Activated T-cell treated with anti-CD3 and anti-CD28 coated beads, Interleukin-2, amount 50 U/mL, for 4 hours (primary cell): ENCODE data around the gene CDC14B. TPM values are rescaled to one million over a fixed set of nuclear protein-coding genes. Genes with fewer than 3 reads are reported as not detected.
"Not testable (repeated sequence)": the region's sequence is repeated elsewhere in the genome, so short reads cannot be mapped to it uniquely, and the experiment has no call there.

Experiments used
- ATAC-seq, 2 donors: fragments of 200-7000 bp; cut with Tn5 transposase; one replicate each; pipeline ENCODE4 v1.10.0; 2021
- DNase-seq: peaks from one replicate; pipeline ENCODE4 v3.0.0-alpha.2; 2020
- H3K27me3 Mint-ChIP-seq: one replicate; pipeline ENCODE4 v1.8.0; 2021; ENCODE audit warnings: low read depth, mixed read lengths
- H3K36me3 Mint-ChIP-seq: one replicate; pipeline ENCODE4 v1.8.0; 2022; ENCODE audit warnings: mixed read lengths; ENCODE audit not compliant: insufficient read depth
- H3K4me1 Mint-ChIP-seq: one replicate; pipeline ENCODE4 v1.8.0; 2021; ENCODE audit warnings: low read depth, mixed read lengths
- H3K4me3 Mint-ChIP-seq: one replicate; pipeline ENCODE4 v1.8.0; 2021; ENCODE audit warnings: mild to moderate bottlenecking, moderate library complexity, mixed read lengths
- H3K9me3 Mint-ChIP-seq: one replicate; pipeline ENCODE4 v1.8.0; 2021; ENCODE audit warnings: mixed read lengths
- total RNA-seq, 3 donors: library from RNA; stranded (reverse); gene quantifications; one replicate each; pipeline ENCODE4 v1.2.1, GENCODE V29; 2021

CDC14B gene
- 1 to 10 TPM; 1.7 to 2.9 (median 2.5) TPM for total RNA-seq

DNA sequence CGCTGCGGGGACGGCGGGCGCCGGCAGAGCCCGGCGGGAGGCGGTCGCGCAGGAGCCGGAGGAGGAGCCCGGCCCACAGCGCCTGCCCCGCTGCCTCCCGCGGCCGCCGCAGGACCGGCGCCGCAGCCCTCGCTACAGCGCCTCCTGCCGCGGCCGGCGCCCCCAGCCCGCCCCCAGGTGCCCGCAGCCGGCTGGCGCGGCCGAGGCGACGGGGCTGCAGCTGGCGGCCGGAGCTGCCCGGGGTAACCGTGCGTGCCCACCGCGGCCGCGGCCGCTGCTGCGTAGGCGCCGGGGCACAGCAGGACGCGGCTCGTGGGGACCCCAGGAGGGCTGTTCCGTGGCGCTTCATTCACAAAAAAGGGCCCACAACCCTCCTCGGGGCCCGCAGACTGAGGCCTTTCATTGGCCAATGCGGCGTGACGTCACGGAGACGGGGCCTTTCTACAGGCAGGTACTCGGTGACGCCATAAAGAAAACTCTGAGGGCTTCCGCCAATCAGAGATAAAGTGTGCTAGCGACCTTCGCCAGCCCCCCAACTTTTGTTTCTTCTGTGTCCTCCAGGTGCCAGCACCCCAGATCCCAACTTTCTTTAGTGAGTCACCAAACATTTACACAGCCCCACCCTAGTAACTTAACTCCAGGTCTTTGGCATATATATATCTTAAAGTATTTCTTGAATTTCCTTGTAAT lies at the start of gene CDC14B:
Gene CDC14B (minus strand): TSS at position 353 of the 690 bp plus-strand sequence. CDS start 465 bp downstream, outside the sequence.
- ATAC-seq: peak; percentile 89 to 91
- peak; percentile 72 for DNase-seq
- Mint-ChIP-seq H3K4me3 (peak within 1 kb of the TSS; percentile 74), H3K36me3 (no peaks in the 10 kb centered on the region), H3K4me1 (peaks cover 4% of the 10 kb centered on the region), H3K9me3 (no peaks in the 10 kb centered on the region), H3K27me3 (peaks cover 59% of the 10 kb centered on the region)

DNA sequence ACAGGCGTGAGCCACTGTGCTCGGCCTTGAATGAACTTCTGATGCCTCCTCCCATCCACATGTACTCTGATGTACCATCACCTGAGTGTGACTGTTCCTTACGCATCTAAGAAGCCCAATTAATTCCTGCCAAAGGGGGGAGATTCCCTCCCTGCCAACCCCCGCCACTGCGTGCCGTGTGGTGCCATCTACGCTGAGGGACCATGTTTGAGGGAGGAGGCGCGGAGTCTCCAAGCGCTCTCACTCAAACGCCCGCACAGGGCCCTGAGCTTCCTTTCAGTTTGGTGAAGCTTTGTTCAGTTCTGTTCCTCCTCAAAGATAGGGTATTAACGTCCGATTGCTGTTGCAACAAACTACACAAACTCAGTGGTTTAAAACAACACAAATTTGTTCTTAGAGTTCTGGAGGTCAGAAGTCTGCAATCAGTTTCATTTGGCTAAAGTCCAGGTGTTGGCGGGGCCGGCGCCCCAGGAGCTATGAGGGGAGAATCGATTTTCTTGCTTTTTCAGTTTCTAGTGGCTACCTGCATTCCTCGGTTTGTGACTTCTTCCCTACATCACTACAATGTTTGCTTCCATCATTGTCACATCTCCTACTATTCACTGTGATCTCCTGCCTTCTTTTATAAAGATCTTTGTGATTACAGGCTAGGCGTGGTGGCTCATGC lies 49.4 kb upstream of the CDC14B start:
- Mint-ChIP-seq H3K27me3 (peaks cover 15% of the 10 kb centered on the region), H3K36me3 (no peaks in the 10 kb centered on the region), H3K9me3 (no peaks in the 10 kb centered on the region), H3K4me3 (no peak overlapping the region), H3K4me1 (no peaks in the 10 kb centered on the region)
- DNase-seq (no peak), ATAC-seq (no peak)

DNA sequence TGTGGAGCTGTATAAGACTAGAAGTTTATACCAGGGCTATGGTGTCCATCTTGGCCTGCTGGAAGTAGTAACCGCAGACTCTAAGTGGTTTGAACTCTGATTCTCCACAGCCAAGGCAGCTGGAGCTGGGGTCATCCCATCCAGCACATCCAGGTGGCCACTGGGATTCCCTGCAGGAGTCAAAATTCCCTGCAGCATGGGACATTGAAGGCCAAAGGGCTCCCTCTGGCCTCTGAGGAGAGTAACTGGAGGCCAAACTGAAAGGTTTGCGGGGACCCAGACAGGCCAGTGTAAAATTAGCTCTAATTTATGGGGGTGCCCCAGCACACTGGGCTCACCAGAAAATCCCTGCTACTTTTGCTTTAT lies 47.7 kb upstream of the CDC14B start:
- Mint-ChIP-seq H3K4me3 (no peak overlapping the region), H3K9me3 (no peaks in the 10 kb centered on the region), H3K36me3 (no peaks in the 10 kb centered on the region), H3K27me3 (peaks cover 8% of the 10 kb centered on the region), H3K4me1 (no peaks in the 10 kb centered on the region)
- ATAC-seq (no peak), DNase-seq (no peak)

DNA sequence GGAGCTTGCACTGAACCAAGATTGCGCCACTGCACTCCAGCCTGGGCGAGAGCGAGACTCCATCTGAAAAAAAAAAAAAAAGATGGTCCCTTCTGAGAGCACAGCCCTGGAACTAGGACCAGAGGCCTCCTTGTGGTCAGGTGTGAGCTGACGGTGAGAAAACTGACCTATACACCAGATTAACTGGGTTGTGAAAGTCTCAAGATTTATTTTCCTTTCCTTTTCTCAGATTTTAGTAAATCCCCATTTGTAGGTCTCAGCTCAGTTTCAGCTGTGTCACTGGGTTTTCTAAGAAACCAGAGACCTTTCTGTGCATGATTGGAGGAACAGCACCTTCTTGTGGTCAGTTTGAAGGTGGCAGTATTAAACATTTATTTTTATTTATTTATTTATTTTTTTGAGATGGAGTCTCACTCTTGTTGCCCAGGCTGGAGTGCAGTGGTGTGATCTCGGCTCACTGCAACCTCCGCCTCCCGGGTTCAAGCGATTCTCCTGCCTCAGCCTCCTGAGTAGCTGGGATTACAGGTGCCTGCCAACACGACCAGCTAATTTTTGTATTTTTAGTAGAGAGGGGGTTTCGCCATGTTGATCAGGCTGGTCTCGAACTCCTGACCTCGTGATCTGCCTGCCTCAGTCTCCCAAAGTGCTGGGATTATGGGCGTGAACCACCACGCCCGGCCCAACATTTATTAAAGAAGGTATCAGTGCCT lies 47.2 kb upstream of the CDC14B start:
- H3K27me3 Mint-ChIP-seq, H3K9me3 Mint-ChIP-seq, H3K36me3 Mint-ChIP-seq, H3K4me3 Mint-ChIP-seq, ATAC-seq, H3K4me1 Mint-ChIP-seq, DNase-seq: not testable (repeated sequence)

DNA sequence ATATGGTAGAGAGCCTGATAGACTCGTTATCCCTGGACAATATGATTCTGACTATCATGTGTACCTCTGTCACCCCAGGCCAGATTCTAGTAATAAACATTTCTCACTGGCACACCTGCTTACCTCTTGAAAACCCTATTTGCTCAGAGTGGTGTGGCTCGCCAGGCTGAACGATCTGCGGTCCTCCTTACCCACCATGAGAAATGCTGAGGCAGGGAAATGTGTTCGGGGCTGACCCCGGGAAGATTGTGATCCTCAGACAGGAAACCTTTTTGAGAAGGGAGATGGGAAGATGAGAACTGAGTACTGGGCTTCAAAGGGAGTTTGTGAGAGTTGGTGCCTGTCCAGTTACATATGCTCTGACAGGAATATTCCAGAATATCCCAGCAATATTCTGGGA lies 46.1 kb upstream of the CDC14B start:
- ATAC-seq: no peak
- no peak overlapping the region for H3K4me3 Mint-ChIP-seq
- no peaks in the 10 kb centered on the region for H3K4me1 Mint-ChIP-seq
- peaks cover 6% of the 10 kb centered on the region for H3K27me3 Mint-ChIP-seq
- no peak for DNase-seq
- H3K9me3 Mint-ChIP-seq: no peaks in the 10 kb centered on the region
- no peaks in the 10 kb centered on the region for H3K36me3 Mint-ChIP-seq

DNA sequence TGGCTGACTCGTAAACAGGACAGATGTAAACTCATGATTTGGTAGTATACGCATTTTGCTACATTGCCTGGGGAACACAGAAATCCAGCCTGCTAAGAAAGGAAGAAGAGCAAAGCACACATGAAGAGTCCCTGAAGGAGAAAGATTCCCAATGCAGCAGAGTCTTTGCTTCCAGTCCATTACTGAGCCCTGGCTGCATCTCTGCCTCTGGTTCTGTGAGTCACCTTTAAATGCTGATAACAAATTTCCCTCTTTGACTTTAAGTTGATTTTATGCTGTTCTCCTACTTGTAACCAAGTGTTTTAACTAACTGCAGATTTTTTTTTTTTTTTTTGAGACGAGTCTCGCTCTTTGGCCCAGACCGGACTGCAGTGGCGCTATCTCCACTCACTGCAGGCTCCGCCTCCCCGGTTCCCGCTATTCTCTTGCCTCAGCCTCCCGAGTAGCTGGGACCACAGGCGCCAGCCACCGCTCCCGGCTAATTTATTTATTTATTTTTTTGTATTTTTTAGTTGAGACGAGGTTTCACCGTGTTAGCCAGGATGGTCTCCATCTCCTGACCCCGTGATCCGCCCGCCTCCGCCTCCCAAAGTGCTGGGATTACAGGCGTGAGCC lies 44.0 kb upstream of the CDC14B start:
- peaks cover 4% of the 10 kb centered on the region for H3K27me3 Mint-ChIP-seq
- H3K36me3 Mint-ChIP-seq: no peaks in the 10 kb centered on the region
- DNase-seq: no peak
- no peaks in the 10 kb centered on the region for H3K4me1 Mint-ChIP-seq
- no peak overlapping the region for H3K4me3 Mint-ChIP-seq
- ATAC-seq: no peak
- H3K9me3 Mint-ChIP-seq: no peaks in the 10 kb centered on the region

DNA sequence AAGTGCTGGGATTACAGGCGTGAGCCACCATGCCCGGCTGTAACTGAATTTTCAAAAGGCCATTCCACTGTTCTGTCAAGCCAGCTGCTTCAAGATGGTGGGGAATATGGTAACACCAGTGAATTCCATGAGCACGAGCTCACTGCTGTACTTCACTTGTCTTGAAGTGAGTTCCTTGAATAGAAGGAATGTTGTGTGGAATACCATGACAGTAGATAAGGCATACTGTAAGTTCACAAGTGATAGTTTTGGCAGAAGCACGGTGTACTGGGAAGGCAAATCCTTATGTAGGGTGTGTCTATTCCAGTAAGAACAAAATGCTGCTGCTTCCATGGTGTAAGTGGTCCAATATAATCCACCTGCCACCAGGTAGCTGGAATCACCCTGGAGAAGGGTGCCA lies 42.1 kb upstream of the CDC14B start:
- no peaks in the 10 kb centered on the region for H3K9me3 Mint-ChIP-seq
- no peaks in the 10 kb centered on the region for H3K36me3 Mint-ChIP-seq
- peaks cover 2% of the 10 kb centered on the region for H3K4me1 Mint-ChIP-seq
- H3K27me3 Mint-ChIP-seq: peaks cover 4% of the 10 kb centered on the region
- ATAC-seq: no peak
- H3K4me3 Mint-ChIP-seq: no peak overlapping the region
- no peak for DNase-seq

DNA sequence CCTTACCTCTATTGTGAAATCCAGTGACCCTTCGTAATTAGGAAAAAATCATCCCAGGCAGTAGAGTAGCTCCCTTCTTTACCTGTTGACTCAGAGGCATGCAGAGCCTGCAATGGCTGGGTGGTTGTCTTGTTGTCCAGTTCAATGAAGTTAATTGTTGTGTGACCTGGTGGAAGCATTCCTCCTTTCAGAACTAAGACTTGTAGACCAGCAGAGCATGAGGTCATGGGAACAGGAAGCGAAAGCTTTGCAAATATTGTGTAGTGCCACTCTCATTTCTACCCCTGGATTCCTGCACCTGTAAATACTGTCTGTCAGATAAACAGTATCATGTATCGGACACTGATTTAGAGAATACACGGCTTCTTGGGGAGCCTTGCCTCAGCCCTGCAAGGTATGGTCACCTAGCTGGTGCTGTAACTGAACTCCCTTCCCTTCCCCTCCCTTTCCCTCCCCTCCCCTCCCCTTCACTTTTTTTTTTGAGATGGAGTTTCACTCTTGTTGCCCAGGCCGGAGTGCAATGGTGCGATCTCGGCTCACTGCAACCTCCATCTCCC lies 41.1 kb upstream of the CDC14B start:
- DNase-seq (no peak), ATAC-seq (no peak)
- Mint-ChIP-seq H3K4me3 (no peak overlapping the region), H3K4me1 (peaks cover 5% of the 10 kb centered on the region), H3K27me3 (peaks cover 3% of the 10 kb centered on the region), H3K9me3 (no peaks in the 10 kb centered on the region), H3K36me3 (no peaks in the 10 kb centered on the region)

DNA sequence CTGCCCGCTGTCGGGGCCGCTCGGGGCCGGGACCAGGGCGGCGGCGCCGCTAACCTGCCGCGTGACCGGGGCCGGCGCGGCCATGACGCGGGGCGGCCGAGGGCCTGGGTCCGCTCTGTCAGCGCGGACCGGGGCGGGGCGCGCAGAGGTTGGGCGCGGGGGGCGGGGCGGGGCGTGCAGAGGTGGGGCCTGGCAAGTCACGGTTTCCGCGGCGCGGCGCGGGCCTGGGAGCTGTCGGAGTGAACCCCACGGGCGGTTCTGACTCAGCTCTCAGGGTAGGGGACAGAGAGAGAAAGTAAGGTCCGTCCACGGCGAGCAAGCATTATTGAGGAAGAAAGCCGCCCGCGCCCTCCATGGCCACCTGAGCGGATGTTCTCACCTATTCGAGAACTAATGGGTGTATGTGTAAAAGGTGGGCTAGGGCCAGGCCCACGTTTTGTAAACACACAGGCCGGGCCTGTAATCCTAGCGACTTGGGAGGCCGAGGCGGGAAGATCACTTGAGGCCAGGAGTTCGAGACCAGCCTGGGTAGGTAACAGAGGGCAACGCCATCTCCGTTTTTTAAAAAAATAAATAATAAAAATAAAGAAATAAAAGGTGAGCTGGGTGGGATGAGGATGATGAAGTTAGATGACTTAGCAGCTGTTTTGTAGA lies 35.7 kb upstream of the CDC14B start, which contains the start of gene PRXL2C:
Gene PRXL2C (minus strand): TSS at position 120 of the 654 bp plus-strand sequence. CDS start 36 bp downstream, at position 84.
- peak; percentile 91 for ATAC-seq

DNA sequence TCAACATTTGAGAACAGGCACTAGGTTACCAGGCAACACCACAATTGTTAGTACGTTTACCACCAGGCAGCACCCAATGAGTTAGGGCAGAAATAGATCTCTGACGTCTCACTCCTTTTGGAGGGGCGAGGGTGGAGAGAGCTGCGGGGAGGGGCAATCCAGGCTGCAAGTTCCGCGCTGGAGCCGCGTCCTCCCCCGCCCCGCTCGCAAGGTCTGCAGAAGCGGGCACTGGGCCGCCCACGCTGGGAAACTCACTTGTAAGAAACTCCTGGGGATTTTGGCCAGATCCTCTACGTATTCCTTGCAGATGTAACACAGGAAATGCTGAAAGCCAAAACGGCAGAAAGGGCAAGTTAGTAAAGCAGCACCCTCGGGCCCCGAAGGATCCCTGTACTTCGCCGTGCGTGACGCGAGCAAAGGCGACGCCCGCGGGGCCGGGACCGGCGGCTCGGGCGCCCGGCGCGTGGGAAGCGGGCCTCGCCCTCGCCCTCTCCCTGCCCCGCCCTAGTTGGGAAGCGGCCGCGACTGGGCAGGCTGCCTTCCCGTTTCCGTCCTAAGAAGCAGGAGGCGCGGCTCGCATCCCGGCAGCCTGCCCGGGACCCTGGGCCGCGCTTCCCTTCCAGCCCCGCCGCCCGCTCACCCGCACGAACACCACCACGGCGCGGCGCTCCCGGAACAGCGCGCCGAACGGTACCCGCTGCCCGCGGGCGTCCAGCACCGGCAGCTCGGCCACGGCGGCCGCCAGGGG lies 35.0 kb upstream of the CDC14B start:
- DNase-seq (peak; percentile 55), ATAC-seq (peak; percentile 70 to 72)
- peaks cover 22% of the 10 kb centered on the region for H3K4me1 Mint-ChIP-seq
- no peaks in the 10 kb centered on the region for H3K27me3 Mint-ChIP-seq
- H3K9me3 Mint-ChIP-seq: no peaks in the 10 kb centered on the region
- peak overlapping the region; percentile 90 for H3K4me3 Mint-ChIP-seq
- peaks cover 8% of the 10 kb centered on the region for H3K36me3 Mint-ChIP-seq

More for the DNA sequence above, 35.7 kb upstream of the CDC14B start, which contains the start of gene PRXL2C:
- peaks cover 22% of the 10 kb centered on the region for H3K4me1 Mint-ChIP-seq
- peak; percentile 81 for DNase-seq
- H3K27me3 Mint-ChIP-seq: no peaks in the 10 kb centered on the region
- peaks cover 1% of the 10 kb centered on the region for H3K36me3 Mint-ChIP-seq
- H3K9me3 Mint-ChIP-seq: no peaks in the 10 kb centered on the region
- H3K4me3 Mint-ChIP-seq: peak within 1 kb of the TSS; percentile 90

DNA sequence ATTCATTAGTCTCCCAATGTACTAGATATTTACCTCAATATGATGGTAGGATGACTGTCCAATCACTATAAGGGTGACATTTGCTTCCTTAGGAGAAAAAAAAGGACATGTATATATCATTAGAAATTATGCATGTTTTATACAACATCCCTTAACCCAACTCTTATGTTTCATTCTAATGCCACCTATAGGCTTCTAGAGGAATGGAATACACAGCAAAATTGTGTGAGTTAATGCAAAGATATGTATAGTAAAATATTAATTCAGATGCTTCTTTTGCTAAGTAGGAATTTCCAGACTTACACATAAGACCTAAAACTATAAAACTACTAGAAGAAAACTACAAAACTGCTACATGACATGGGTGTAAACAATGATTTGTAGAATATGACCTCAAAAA lies 32.0 kb upstream of the CDC14B start:
- Mint-ChIP-seq H3K4me1 (peaks cover 20% of the 10 kb centered on the region), H3K9me3 (no peaks in the 10 kb centered on the region), H3K4me3 (no peak overlapping the region), H3K27me3 (no peaks in the 10 kb centered on the region), H3K36me3 (peaks cover 14% of the 10 kb centered on the region)
- ATAC-seq: no peak
- DNase-seq: no peak

DNA sequence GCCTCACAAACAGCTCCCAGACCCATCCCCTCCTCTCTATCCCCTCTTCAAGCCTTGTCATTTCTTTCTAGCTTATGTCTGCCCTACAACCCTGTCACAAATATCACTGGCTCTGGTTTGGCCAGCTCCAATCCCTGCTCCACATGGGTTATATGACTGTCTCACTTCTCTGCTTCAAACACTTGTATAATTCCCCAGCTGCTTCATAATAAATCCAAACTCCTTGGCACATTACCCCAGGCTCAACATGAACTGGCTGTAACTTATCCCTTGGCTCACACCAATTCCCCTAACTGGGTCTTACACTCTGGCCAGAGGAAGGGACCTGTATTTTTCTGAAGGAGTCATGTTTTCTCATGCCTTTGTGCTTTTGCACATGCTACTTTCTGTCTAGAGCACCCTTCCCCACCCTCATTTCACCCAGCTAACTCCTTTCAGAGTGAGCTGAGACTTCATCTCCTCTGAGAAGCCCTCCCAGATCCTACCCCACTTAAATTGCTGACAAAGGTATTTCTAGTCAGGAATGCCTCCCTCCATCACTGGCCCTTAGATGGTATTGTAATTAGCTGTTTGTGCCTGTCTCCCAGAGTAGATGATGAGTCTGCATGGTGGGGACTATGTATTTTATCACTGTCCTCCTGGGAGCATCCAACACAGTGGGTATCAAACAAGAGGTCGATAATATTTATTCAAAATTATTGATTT lies 30.1 kb upstream of the CDC14B start:
- Mint-ChIP-seq H3K36me3 (peaks cover 22% of the 10 kb centered on the region), H3K4me3 (no peak overlapping the region), H3K27me3 (no peaks in the 10 kb centered on the region), H3K9me3 (no peaks in the 10 kb centered on the region), H3K4me1 (peaks cover 11% of the 10 kb centered on the region)
- DNase-seq (no peak), ATAC-seq (no peak)
